Transverse colon (tissue), 4 donors: ENCODE data around the gene PRKCB. TPM values are rescaled to one million over a fixed set of nuclear protein-coding genes. Genes with fewer than 3 reads are reported as not detected.
A peak's percentile ranks its signal among the peaks of the same experiment; 100 is the strongest.
"Not testable (repeated sequence)": the region's sequence is repeated elsewhere in the genome, so short reads cannot be mapped to it uniquely, and the experiment has no call there.

ENCODE experiments used
- DNase-seq: peaks from one replicate; pipeline ENCODE4 v3.0.0-alpha.2; 2019
- H3K27ac ChIP-seq, 4 donors: fragments of 200-600 bp; sonication (generic); 2 replicates each; pipeline ENCODE4 v1.5.1; 2016 to 2018; ENCODE audit warnings: inconsistent platforms in 4 of 4
- H3K27me3 ChIP-seq: fragments of 200-600 bp; sonication (generic); 2 replicates; pipeline ENCODE4 v1.5.1; 2017; ENCODE audit warnings: inconsistent platforms
- H3K36me3 ChIP-seq, 4 donors: fragments of 200-600 bp; sonication (generic); 2 replicates each; pipeline ENCODE4 v1.5.1; 2017 to 2019; ENCODE audit warnings: inconsistent platforms in 4 of 4
- H3K4me1 ChIP-seq, 4 donors: fragments of 200-600 bp; sonication (generic); 2 replicates each; pipeline ENCODE4 v1.5.1; 2017 to 2020; ENCODE audit warnings: inconsistent platforms in 4 of 4
- H3K4me3 ChIP-seq, 4 donors: fragments of 200-600 bp; sonication (generic); 1 replicate in 1 of 4; 2 replicates in 3 of 4; pipeline versions ENCODE4 v1.5.1 to v1.6.1; 2017 to 2019; ENCODE audit warnings: inconsistent platforms in 4 of 4
- H3K9me3 ChIP-seq, 2 donors: fragments of 200-600 bp; sonication (generic); 2 replicates each; pipeline ENCODE4 v1.5.1; 2017 to 2019; ENCODE audit warnings: inconsistent platforms in 2 of 2
- CTCF ChIP-seq, 5 experiments: fragments of 200-600 bp in 3 of 5; fragments of 450-650 bp in 2 of 5; sonication (generic) in 3 of 5; IDR thresholded peaks; 1 replicate in 2 of 5; 2 replicates in 3 of 5; pipeline ENCODE4 v1.5.1; 2016 to 2017; ENCODE audit warnings: antibody characterized with exemption in 5 of 5, inconsistent platforms in 3 of 5, mild to moderate bottlenecking in 2 of 5, moderate library complexity in 1 of 5
- EP300 ChIP-seq: sonication (generic); formaldehyde crosslinking; IDR thresholded peaks from one replicate; pipeline ENCODE4 v1.6.1; 2017; ENCODE audit warnings: antibody characterized with exemption, low read depth
- POLR2A ChIP-seq: fragments of 450-650 bp; IDR thresholded peaks from one replicate; pipeline ENCODE4 v1.6.1; 2016; ENCODE audit warnings: antibody characterized with exemption, mild to moderate bottlenecking, moderate library complexity
- POLR2AphosphoS5 ChIP-seq, 3 donors: sonication (generic); formaldehyde crosslinking; IDR thresholded peaks; one replicate each; pipeline ENCODE4 v1.6.1; 2016; ENCODE audit warnings: antibody characterized with exemption in 3 of 3
- WGBS, 2 donors: methylation state at CpG; one replicate each; pipeline ENCODE4 v1.1.5; 2018; ENCODE audit warnings: low coverage in 1 of 2; 5-methylcytosine and 5-hydroxymethylcytosine counted together
- in situ Hi-C, 4 donors: fragments of 200-750 bp; cut with MboI; loops; one replicate each; pipeline versions ENCODE4 v1.15.0 to v1.15.1; 2017; ENCODE audit warnings: low sequenced_read_pairs in 3 of 4, low pct_ligation_motif_present in 1 of 4, low pct_unique_long_range_greater_than_20kb in 1 of 4
- intact Hi-C: fragments of 100-400 bp; cut with DNase I; formaldehyde crosslinking; loops from one replicate; pipeline ENCODE4 v1.15.1; 2023; ENCODE audit warnings: low total_unique reads
- total RNA-seq, 4 donors: library from RNA; depleted of rRNA; stranded (reverse); fragments of >200 nt; gene quantifications; one replicate each; pipeline ENCODE4 v1.1.0, GENCODE V29; 2016

PRKCB gene
- total RNA-seq, 4 donors from 2014 or later = 9.0 to 28.3 (median 15.2) TPM

- H3K9me3 ChIP-seq = no peaks in the 10 kb centered on the region
- TF ChIP-seq EP300 (no peak), CTCF (IDR thresholded peaks at IDR 0.05) (no peak), POLR2AphosphoS5 (IDR thresholded peaks at IDR 0.05) (no peak), POLR2A (no peak)
- no peaks in the 10 kb centered on the region for H3K36me3 ChIP-seq
- H3K4me3 ChIP-seq = no peak overlapping the region
- no peak overlapping the region for H3K27ac ChIP-seq
- H3K4me1 ChIP-seq = peaks cover 0 to 28% (median 15%) of the 10 kb centered on the region in 4 donors
- 75 to 82% methylated on average over 5 of the region's 5 CpGs for WGBS, 2 donors
- intact Hi-C loops (no loop called here), in situ Hi-C loops (loop anchor here (5.0 to 10.0 kb wide), 4 partner anchors 206 to 218 kb away; no protein-coding TSS in a partner anchor)
- DNase-seq = no peak
- H3K27me3 ChIP-seq = no peaks in the 10 kb centered on the region
These were observed 177.4 kb downstream of the PRKCB start for GRCh38 chr16:24013054-24013636.

GRCh38 chr16:24013864-24014645 lies 178.3 kb downstream of the PRKCB start:
- TF ChIP-seq POLR2AphosphoS5 (IDR thresholded peaks at IDR 0.05) (no peak), CTCF (IDR thresholded peaks at IDR 0.05) (no peak), EP300 (no peak), POLR2A (no peak)
- in situ Hi-C loops (loop anchor here (5.0 to 10.0 kb wide), 4 partner anchors 207 to 219 kb away; no protein-coding TSS in a partner anchor), intact Hi-C loops (no loop called here)
- no peaks in the 10 kb centered on the region for H3K27me3 ChIP-seq
- DNase-seq = peak; percentile 65
- H3K27ac ChIP-seq = peak overlapping the region in 3 of 4 donors; percentile 35 to 73 (median 49)
- 24 to 30% methylated on average over 2 to 9 of the region's 9 CpGs for WGBS, 2 donors
- no peak overlapping the region for H3K4me3 ChIP-seq
- H3K36me3 ChIP-seq = no peaks in the 10 kb centered on the region
- peaks cover 0 to 28% (median 15%) of the 10 kb centered on the region in 4 donors for H3K4me1 ChIP-seq
- no peaks in the 10 kb centered on the region for H3K9me3 ChIP-seq

- DNase-seq, H3K36me3 ChIP-seq, H3K9me3 ChIP-seq, H3K4me3 ChIP-seq, H3K27me3 ChIP-seq, intact Hi-C loops: not testable (repeated sequence)
- in situ Hi-C loops = loop anchor here (5.0 to 10.0 kb wide), 4 partner anchors 208 to 220 kb away; no protein-coding TSS in a partner anchor
- Histone ChIP-seq H3K27ac (peak overlapping the region in 1 of 4 donors; percentile 30), H3K4me1 (peaks cover 0 to 28% (median 15%) of the 10 kb centered on the region in 4 donors)
- WGBS, 2 donors = 84% methylated on average over 7 of the region's 7 CpGs; no CpG with 5 or more reads in 1 of the 2 donors
These were observed 179.2 kb downstream of the PRKCB start for GRCh38 chr16:24014955-24015354.

GRCh38 chr16:24015923-24016322 lies 180.1 kb downstream of the PRKCB start:
- in situ Hi-C loops = loop anchor here in 2 of 4 donors (10.0 kb wide), 2 partner anchors 211 to 221 kb away; no protein-coding TSS in a partner anchor
- Histone ChIP-seq H3K4me3 (no peak overlapping the region), H3K27ac (no peak overlapping the region), H3K9me3 (no peaks in the 10 kb centered on the region), H3K27me3 (no peaks in the 10 kb centered on the region), H3K4me1 (peaks cover 0 to 20% (median 11%) of the 10 kb centered on the region in 4 donors), H3K36me3 (no peaks in the 10 kb centered on the region)
- TF ChIP-seq EP300 (no peak), POLR2A (no peak), CTCF (IDR thresholded peaks at IDR 0.05) (no peak), POLR2AphosphoS5 (IDR thresholded peaks at IDR 0.05) (no peak)
- whole genome bisulfite sequencing, 2 donors = 49 to 54% methylated on average over 3 to 5 of the region's 5 CpGs
- DNase-seq = no peak
- intact Hi-C loops = no loop called here
